ENCODE data around the gene NHS.

NHS gene

GRCh38 chrX:17654116-17654515 is 279.1 kb downstream of the NHS start:
- TF ChIP-seq TAF1 (IDR thresholded peaks at IDR 0.05; ENCODE audit: borderline replicate concordance, insufficient read depth, low read length) (no peak), FOXP2 (optimal IDR thresholded peaks at IDR 0.05; ENCODE audit: borderline replicate concordance, extremely low read depth, extremely low read length, insufficient read depth) (no peak), SIN3A (IDR thresholded peaks at IDR 0.05; ENCODE audit: borderline replicate concordance, insufficient read depth, low read length) (no peak), POLR2AphosphoS5 (IDR thresholded peaks at IDR 0.05; ENCODE audit: low read depth, low read length) (no peak)
- TF ChIP-seq, protein P1, sequence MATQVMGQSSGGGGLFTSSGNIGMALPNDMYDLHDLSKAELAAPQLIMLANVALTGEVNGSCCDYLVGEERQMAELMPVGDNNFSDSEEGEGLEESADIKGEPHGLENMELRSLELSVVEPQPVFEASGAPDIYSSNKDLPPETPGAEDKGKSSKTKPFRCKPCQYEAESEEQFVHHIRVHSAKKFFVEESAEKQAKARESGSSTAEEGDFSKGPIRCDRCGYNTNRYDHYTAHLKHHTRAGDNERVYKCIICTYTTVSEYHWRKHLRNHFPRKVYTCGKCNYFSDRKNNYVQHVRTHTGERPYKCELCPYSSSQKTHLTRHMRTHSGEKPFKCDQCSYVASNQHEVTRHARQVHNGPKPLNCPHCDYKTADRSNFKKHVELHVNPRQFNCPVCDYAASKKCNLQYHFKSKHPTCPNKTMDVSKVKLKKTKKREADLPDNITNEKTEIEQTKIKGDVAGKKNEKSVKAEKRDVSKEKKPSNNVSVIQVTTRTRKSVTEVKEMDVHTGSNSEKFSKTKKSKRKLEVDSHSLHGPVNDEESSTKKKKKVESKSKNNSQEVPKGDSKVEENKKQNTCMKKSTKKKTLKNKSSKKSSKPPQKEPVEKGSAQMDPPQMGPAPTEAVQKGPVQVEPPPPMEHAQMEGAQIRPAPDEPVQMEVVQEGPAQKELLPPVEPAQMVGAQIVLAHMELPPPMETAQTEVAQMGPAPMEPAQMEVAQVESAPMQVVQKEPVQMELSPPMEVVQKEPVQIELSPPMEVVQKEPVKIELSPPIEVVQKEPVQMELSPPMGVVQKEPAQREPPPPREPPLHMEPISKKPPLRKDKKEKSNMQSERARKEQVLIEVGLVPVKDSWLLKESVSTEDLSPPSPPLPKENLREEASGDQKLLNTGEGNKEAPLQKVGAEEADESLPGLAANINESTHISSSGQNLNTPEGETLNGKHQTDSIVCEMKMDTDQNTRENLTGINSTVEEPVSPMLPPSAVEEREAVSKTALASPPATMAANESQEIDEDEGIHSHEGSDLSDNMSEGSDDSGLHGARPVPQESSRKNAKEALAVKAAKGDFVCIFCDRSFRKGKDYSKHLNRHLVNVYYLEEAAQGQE (IDR thresholded peaks at IDR 0.05; ENCODE audit: insufficient read depth in 1 of 2, low read depth in 2 of 2, low read length in 2 of 2) = no peak

DNA sequence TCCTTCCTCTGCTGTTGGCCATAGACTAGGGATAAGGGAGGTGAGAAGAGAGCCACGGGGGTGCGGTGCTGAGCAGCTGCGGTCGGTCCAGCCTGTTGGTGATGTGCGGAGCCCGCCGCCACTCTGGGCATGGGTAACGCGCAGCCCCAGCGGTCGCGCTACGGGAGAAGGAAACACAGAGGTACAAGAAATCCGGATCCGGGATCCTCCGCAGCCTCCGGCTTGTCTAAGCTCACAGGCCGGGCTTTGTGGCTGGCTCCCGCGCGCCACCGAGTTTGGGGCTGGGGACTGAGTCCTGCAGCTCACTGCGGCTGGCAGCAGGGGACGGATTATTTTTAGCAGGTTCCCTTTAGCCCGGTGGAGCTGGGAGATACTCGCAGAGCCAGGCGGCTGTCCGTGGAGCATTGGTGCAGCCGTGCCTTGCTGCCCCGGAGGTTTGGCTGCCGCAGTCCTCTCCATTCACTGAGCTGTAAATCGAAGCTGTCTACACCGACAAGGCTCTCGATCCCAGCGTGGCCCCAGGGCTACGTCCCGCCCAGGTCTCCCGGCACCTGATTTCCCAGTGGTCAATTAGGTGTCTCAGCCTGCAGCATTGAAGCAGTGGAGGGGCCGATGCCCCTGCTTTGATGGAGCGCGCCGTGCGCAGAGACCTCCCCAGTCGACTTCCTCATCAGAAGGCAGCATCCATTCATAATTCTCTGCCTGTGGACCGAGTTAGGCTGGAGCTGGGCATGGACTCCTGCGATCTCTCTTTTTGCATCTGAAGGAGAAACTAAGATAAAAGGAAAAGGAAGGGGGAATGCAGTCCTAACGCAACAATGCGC is 280.4 kb downstream of the NHS start:
- TF ChIP-seq POLR2AphosphoS5 (IDR thresholded peaks at IDR 0.05; ENCODE audit: low read depth, low read length) = no peak
- TF ChIP-seq, protein P1 (IDR thresholded peaks at IDR 0.05; ENCODE audit: insufficient read depth in 1 of 2, low read depth in 2 of 2, low read length in 2 of 2) = no peak
- TF ChIP-seq TAF1 (IDR thresholded peaks at IDR 0.05; ENCODE audit: borderline replicate concordance, insufficient read depth, low read length) = no peak
- TF ChIP-seq SIN3A (IDR thresholded peaks at IDR 0.05; ENCODE audit: borderline replicate concordance, insufficient read depth, low read length) = no peak
- TF ChIP-seq FOXP2 (optimal IDR thresholded peaks at IDR 0.05; ENCODE audit: borderline replicate concordance, extremely low read depth, extremely low read length, insufficient read depth) = no peak

- no peak for TF ChIP-seq FOXP2 (optimal IDR thresholded peaks at IDR 0.05; ENCODE audit: borderline replicate concordance, extremely low read depth, extremely low read length, insufficient read depth)
- no peak for TF ChIP-seq TAF1 (IDR thresholded peaks at IDR 0.05; ENCODE audit: borderline replicate concordance, insufficient read depth, low read length)
- no peak for TF ChIP-seq POLR2AphosphoS5 (IDR thresholded peaks at IDR 0.05; ENCODE audit: low read depth, low read length)
- TF ChIP-seq, protein P1 (IDR thresholded peaks at IDR 0.05; ENCODE audit: insufficient read depth in 1 of 2, low read depth in 2 of 2, low read length in 2 of 2) = no peak
- no peak for TF ChIP-seq SIN3A (IDR thresholded peaks at IDR 0.05; ENCODE audit: borderline replicate concordance, insufficient read depth, low read length)
Measured at GRCh38 chrX:17656035-17656418, 281.0 kb downstream of the NHS start.

- no peak for TF ChIP-seq FOXP2 (optimal IDR thresholded peaks at IDR 0.05; ENCODE audit: borderline replicate concordance, extremely low read depth, extremely low read length, insufficient read depth)
- TF ChIP-seq TAF1 (IDR thresholded peaks at IDR 0.05; ENCODE audit: borderline replicate concordance, insufficient read depth, low read length) = no peak
- TF ChIP-seq, protein P1 (IDR thresholded peaks at IDR 0.05; ENCODE audit: insufficient read depth in 1 of 2, low read depth in 2 of 2, low read length in 2 of 2) = no peak
- no peak for TF ChIP-seq SIN3A (IDR thresholded peaks at IDR 0.05; ENCODE audit: borderline replicate concordance, insufficient read depth, low read length)
Measured at GRCh38 chrX:17656556-17656955, 281.6 kb downstream of the NHS start.

All from PFSK-1 (cell line).